CD4-positive, alpha-beta memory T cell (primary cell): Measurements from ENCODE around the gene EGR4. TPM values are rescaled to one million over a fixed set of nuclear protein-coding genes. Genes with fewer than 3 reads are reported as not detected.
A peak's percentile ranks its signal among the peaks of the same experiment; 100 is the strongest.

ENCODE experiments used
- CTCF ChIA-PET: fragments of 350-600 bp; sonication (Branson Sonifier 250); formaldehyde crosslinking; loops from one replicate; lab custom pipeline; 2021; ENCODE audit warnings: inconsistent platforms; ENCODE audit not compliant: partially characterized antibody; lab: Charles Lee
- POLR2A ChIA-PET: fragments of 350-600 bp; sonication (Branson Sonifier 250); formaldehyde crosslinking; loops from one replicate; lab custom pipeline; 2021; ENCODE audit not compliant: partially characterized antibody; lab: Charles Lee
- DNase-seq, 5 donors: peaks; one replicate each; pipeline versions ENCODE4 v3.0.0 to v3.0.0-alpha.2; 2020 to 2022; ENCODE audit warnings: mixed read lengths in 1 of 5
- H3K27ac ChIP-seq: one replicate; pipeline ENCODE4 v1.7.0; 2013; ENCODE audit warnings: low read depth, low read length
- H3K27me3 ChIP-seq: 2 replicates; pipeline ENCODE4 v1.7.0; 2013; ENCODE audit warnings: mild to moderate bottlenecking, low read length, moderate library complexity; ENCODE audit not compliant: insufficient read depth
- H3K36me3 ChIP-seq: 2 replicates; pipeline ENCODE4 v1.7.0; 2013; ENCODE audit warnings: mild to moderate bottlenecking, low read length, moderate library complexity; ENCODE audit not compliant: insufficient read depth
- H3K4me1 ChIP-seq: 2 replicates; pipeline ENCODE4 v1.7.0; 2013; ENCODE audit warnings: mild to moderate bottlenecking, low read length, moderate library complexity; ENCODE audit not compliant: insufficient read depth
- H3K4me3 ChIP-seq, 2 donors: one replicate each; pipeline ENCODE4 v1.7.0; 2013; ENCODE audit warnings: low read length in 2 of 2, mild to moderate bottlenecking in 1 of 2
- H3K9me3 ChIP-seq, 2 donors: one replicate each; pipeline ENCODE4 v1.7.0; 2013; ENCODE audit warnings: low read length in 2 of 2, control low read depth in 1 of 2; ENCODE audit not compliant: control insufficient read depth in 1 of 2
- H3K27ac Mint-ChIP-seq, 7 donors: one replicate each; pipeline ENCODE4 v1.8.0; 2020 to 2021; ENCODE audit warnings: mixed read lengths in 7 of 7, mild to moderate bottlenecking in 6 of 7, inconsistent platforms in 3 of 7, moderate library complexity in 3 of 7
- H3K27me3 Mint-ChIP-seq, 2 donors: one replicate each; pipeline ENCODE4 v1.8.0; 2020 to 2021; ENCODE audit warnings: mixed read lengths in 2 of 2
- H3K36me3 Mint-ChIP-seq, 2 donors: one replicate each; pipeline ENCODE4 v1.8.0; 2020 to 2021; ENCODE audit warnings: mixed read lengths in 2 of 2, inconsistent platforms in 1 of 2, mild to moderate bottlenecking in 1 of 2
- H3K4me1 Mint-ChIP-seq, 4 donors: one replicate each; pipeline ENCODE4 v1.8.0; 2020 to 2021; ENCODE audit warnings: mixed read lengths in 4 of 4, mild to moderate bottlenecking in 1 of 4
- H3K4me3 Mint-ChIP-seq, 8 donors: one replicate each; pipeline ENCODE4 v1.8.0; 2020 to 2021; ENCODE audit warnings: mixed read lengths in 8 of 8, mild to moderate bottlenecking in 7 of 8, moderate library complexity in 6 of 8, inconsistent platforms in 3 of 8
- H3K9me3 Mint-ChIP-seq, 8 donors: one replicate each; pipeline ENCODE4 v1.8.0; 2020 to 2021; ENCODE audit warnings: mixed read lengths in 8 of 8, mild to moderate bottlenecking in 5 of 8, inconsistent platforms in 3 of 8, moderate library complexity in 1 of 8
- intact Hi-C: fragments of 100-400 bp; cut with micrococcal nuclease; formaldehyde crosslinking; loops from one replicate; pipeline ENCODE4 v1.15.1; 2023
- polyA plus RNA-seq, 2 donors: library from polyadenylated mRNA; unstranded; fragments of 300-500 nt; fragmentation: Illumina TruSeq; gene quantifications; one replicate each; pipeline ENCODE4 v1.2.3, GENCODE V29; 2021
- total RNA-seq, 2 experiments: library from RNA; stranded (reverse); gene quantifications; one replicate each; pipeline ENCODE4 v1.2.3, GENCODE V29; 2021

Gene EGR4
- total and polyA plus RNA-seq, 4 experiments from 2014 or later, result not detected

DNA sequence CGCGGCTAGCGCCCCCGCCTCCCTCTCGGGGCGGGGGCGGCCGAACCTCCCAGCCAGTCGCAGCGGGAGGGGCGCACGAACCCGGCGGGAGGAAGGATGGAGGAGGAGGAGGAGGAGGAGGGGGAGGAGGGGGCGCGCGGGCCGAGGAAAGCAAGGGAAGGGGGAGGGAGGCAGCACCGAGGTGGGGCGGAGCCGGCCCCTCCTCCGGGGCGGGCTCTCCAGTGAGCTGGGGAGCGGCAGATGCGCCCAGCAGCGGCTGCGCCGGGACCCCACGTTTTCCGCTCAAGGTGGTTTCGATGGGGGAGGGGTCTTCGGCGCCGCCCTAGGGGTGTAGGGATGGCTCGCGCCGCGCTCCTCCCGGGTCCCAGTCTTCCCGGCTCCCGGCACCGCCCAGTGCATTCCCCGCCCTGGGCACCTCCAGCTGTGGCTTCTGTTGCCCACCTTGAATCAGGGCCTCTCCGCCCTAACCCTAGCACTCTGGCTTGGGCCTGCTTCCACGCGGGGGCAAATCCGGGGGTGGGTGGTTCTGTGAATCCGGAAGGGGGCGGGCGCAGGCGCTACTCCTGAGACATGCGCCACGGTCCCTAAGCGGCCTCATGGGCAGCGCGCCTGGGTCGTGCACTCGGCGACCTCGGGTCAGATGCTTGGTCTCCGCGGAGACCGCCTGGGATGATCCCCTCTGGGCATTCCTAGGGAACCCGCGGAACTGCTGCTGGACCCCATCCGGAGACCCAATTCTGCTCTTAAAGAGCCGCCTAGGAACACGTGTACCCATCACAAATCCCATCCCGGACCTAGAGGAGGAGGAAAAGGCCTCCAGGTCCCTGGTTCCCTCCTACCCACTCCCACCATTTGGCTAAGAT, 8.8 kb downstream of the EGR4 start, which contains the start of gene FBXO41:
FBXO41 (minus strand) TSS at position 183 of the 863 bp plus-strand sequence. CDS start 14,848 bp downstream, outside the sequence.
- Histone ChIP-seq H3K4me1 (peaks cover 19% of the 10 kb centered on the region), H3K36me3 (no peaks in the 10 kb centered on the region), H3K27me3 (no peaks in the 10 kb centered on the region), H3K4me3 (peak within 1 kb of the TSS; percentile 32 to 62), H3K27ac (peak within 1 kb of the TSS; percentile 27), H3K9me3 (no peaks in the 10 kb centered on the region)
- peaks cover 7 to 25% (median 16%) of the 10 kb centered on the region in 4 donors for H3K4me1 Mint-ChIP-seq
- H3K27ac Mint-ChIP-seq, result peak within 1 kb of the TSS in 6 of 7 donors; percentile 16 to 70 (median 57)
- peak; percentile 40 to 62 (median 50) for DNase-seq
- POLR2A ChIA-PET, result interaction anchor here (1.2 to 2.2 kb wide), 5 partner anchors 9 to 101 kb away, joined by 4 to 16 read pairs (median 7); partner anchors contain the start of genes ALMS1, CCT7 and PRADC1
- CTCF ChIA-PET, result no interaction called here
- intact Hi-C loops, result loop anchor here (1.0 to 2.0 kb wide), 2 partner anchors 16 to 50 kb away; partner anchors contain the start of gene CCT7
- peak within 1 kb of the TSS; percentile 79 to 89 (median 85) for H3K4me3 Mint-ChIP-seq
- H3K27me3 Mint-ChIP-seq, result peaks cover 4 to 11% of the 10 kb centered on the region in 2 donors
- H3K36me3 Mint-ChIP-seq, result peaks cover 0 to 3% of the 10 kb centered on the region in 2 donors
- no peaks in the 10 kb centered on the region for H3K9me3 Mint-ChIP-seq

DNA sequence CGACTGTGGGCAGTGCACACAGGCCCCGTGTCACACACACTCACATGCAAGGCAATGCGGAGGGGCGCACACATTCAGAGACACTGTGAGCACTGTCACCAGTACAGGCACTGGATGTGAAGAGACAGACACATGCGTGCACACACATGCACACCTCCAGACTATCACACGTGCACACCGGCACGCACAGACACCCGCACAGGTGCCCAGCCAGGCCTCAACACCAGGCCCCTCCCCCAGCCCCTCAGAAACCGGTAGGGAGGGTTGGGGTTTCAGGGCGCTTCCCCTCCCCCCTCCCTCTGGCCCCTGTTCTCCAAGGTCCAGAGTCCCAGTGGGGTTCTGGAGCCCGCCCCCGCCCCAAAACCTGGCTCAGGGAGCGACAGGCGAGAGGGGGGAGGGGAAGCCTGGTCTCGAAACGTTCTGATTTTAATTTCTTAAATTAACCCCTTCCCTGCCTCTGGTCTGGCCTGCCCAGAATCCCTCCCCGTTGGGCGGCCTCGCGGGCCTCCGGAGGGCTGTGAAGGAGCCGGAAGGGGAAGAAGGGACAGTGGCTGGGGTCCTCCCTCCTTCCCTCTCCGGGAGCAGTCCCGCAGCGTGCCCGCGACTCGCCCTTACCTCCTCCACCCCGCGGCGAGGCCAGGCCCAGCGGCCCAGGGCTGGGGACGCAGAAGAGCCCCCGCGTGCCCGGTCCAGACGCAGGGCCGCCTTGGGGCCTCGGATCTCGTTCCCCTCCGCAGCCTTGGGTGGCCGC, 9.6 kb downstream of the EGR4 start:
- intact Hi-C loops, result loop anchor here (1.0 to 2.0 kb wide), 2 partner anchors 15 to 49 kb away; partner anchors contain the start of gene CCT7
- Histone ChIP-seq H3K36me3 (no peaks in the 10 kb centered on the region), H3K4me3 (peak overlapping the region; percentile 32 to 62), H3K27me3 (no peaks in the 10 kb centered on the region), H3K27ac (peak overlapping the region; percentile 27), H3K4me1 (peaks cover 19% of the 10 kb centered on the region), H3K9me3 (no peaks in the 10 kb centered on the region)
- H3K4me3 Mint-ChIP-seq, result peak overlapping the region; percentile 79 to 89 (median 85)
- ChIA-PET CTCF (no interaction called here), POLR2A (interaction anchor here (1.2 to 2.2 kb wide), 4 partner anchors 9 to 71 kb away, joined by 4 to 16 read pairs (median 6); partner anchors contain the start of genes CCT7 and PRADC1)
- peaks cover 4 to 9% of the 10 kb centered on the region in 2 donors for H3K27me3 Mint-ChIP-seq
- peak overlapping the region in 5 of 7 donors; percentile 14 to 70 (median 60) for H3K27ac Mint-ChIP-seq
- peaks cover 0 to 3% of the 10 kb centered on the region in 2 donors for H3K36me3 Mint-ChIP-seq
- peaks cover 7 to 25% (median 17%) of the 10 kb centered on the region in 4 donors for H3K4me1 Mint-ChIP-seq
- H3K9me3 Mint-ChIP-seq, result no peaks in the 10 kb centered on the region
- DNase-seq, result no peak

DNA sequence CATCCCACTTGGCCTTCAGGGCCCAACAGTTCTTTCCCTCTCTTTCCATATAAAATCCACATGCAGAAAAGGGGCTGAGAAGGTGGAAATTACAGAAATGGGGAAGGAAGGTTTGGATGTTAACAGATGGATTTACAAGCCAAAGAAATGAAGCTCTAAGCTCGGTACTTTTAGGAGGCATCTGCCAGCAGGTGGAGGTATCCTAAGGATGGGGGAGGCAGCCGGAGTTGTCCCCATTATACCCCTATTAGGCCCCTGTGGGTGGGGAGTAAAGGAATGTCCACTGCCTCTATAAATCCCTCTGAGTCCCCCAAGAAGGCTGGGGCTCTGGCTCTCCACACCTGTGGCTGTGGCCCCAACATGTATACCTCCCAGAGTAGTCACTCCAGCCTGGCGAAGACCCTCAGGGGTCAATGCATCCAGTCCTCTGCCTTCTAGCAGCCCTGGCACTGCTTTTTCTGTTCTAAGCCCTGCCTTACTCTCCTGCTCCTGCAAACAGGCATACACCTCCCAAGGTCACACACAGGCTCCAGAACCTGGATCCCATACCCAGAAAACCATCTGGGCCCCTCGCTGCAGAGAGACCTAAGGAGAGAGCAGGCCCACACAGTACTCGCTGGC, 10.3 kb downstream of the EGR4 start:
- Mint-ChIP-seq H3K9me3 (no peaks in the 10 kb centered on the region), H3K4me1 (peaks cover 7 to 25% (median 18%) of the 10 kb centered on the region in 4 donors), H3K36me3 (peaks cover 0 to 3% of the 10 kb centered on the region in 2 donors), H3K27ac (peak overlapping the region in 6 of 7 donors; percentile 54 to 72 (median 66)), H3K27me3 (peaks cover under 1 to 2% of the 10 kb centered on the region in 2 donors), H3K4me3 (peak overlapping the region; percentile 79 to 89 (median 85))
- Histone ChIP-seq H3K27ac (no peak overlapping the region), H3K36me3 (no peaks in the 10 kb centered on the region), H3K4me3 (peak overlapping the region in 1 of 2 donors; percentile 32), H3K27me3 (no peaks in the 10 kb centered on the region), H3K4me1 (peaks cover 19% of the 10 kb centered on the region), H3K9me3 (no peaks in the 10 kb centered on the region)
- POLR2A ChIA-PET, result no interaction called here
- DNase-seq, result no peak
- CTCF ChIA-PET, result no interaction called here
- intact Hi-C loops, result no loop called here

DNA sequence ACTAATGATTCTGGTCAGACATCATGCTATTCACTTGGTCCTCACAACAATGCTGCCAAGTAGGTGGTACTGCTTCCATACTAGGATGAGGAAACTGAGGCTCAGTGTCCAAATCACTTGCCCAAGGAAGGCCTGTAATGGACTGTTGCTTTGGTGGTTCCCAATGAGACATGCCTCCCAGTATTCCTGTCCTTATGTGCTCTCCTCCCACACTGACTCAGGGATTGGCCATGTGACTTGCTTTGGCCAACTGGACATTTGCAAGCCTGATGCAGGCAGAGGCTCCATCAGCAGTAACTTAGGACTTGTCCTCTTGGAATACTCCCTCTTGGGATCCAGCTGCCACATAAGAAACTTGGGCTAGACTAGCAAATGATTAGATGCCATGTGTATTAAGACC, 12.1 kb downstream of the EGR4 start:
- Histone ChIP-seq H3K9me3 (no peaks in the 10 kb centered on the region), H3K27ac (no peak overlapping the region), H3K36me3 (no peaks in the 10 kb centered on the region), H3K4me1 (peaks cover 19% of the 10 kb centered on the region), H3K4me3 (no peak overlapping the region), H3K27me3 (no peaks in the 10 kb centered on the region)
- CTCF ChIA-PET, result interaction anchor here (1.0 to 1.4 kb wide), 2 partner anchors 9 kb away, joined by 4 read pairs; no protein-coding TSS in a partner anchor
- H3K4me3 Mint-ChIP-seq, result peak overlapping the region in 1 of 8 donors; percentile 35
- peaks cover 0 to 8% of the 10 kb centered on the region in 2 donors for H3K36me3 Mint-ChIP-seq
- H3K27me3 Mint-ChIP-seq, result no peaks in the 10 kb centered on the region
- no peak overlapping the region for H3K27ac Mint-ChIP-seq
- POLR2A ChIA-PET, result no interaction called here
- no peak for DNase-seq
- intact Hi-C loops, result no loop called here
- H3K9me3 Mint-ChIP-seq, result no peaks in the 10 kb centered on the region
- peaks cover 7 to 25% (median 18%) of the 10 kb centered on the region in 4 donors for H3K4me1 Mint-ChIP-seq

DNA sequence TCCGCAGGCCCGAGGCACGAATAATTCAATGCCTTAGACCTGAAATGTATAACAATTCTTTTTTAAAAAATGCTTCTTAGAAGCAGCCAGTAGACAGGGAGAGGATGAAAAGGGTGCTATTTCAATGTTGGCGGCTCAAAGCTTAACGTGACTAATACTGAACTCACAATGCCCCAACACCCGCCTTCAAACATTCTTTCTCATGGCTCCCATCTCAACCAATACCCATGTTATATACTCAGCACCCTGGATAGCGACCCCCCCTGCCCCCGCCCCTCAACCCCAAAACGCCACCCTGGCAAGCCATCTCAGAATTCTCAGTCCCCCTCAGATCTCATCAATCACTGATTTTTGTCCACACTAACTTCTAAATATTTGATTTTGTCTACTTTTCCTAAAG, 13.5 kb downstream of the EGR4 start:
- no peak overlapping the region for H3K4me3 ChIP-seq
- no peaks in the 10 kb centered on the region for H3K36me3 ChIP-seq
- no peaks in the 10 kb centered on the region for H3K27me3 Mint-ChIP-seq
- no peaks in the 10 kb centered on the region for H3K27me3 ChIP-seq
- POLR2A ChIA-PET, result no interaction called here
- no peaks in the 10 kb centered on the region for H3K9me3 Mint-ChIP-seq
- CTCF ChIA-PET, result interaction anchor here (1.2 kb wide), 1 partner anchor 10 kb away, joined by 13 read pairs; no protein-coding TSS in a partner anchor
- no peak overlapping the region for H3K4me3 Mint-ChIP-seq
- no peak overlapping the region for H3K27ac Mint-ChIP-seq
- H3K36me3 Mint-ChIP-seq, result peaks cover 0 to 8% of the 10 kb centered on the region in 2 donors
- intact Hi-C loops, result no loop called here
- no peak overlapping the region for H3K27ac ChIP-seq
- DNase-seq, result no peak
- H3K4me1 Mint-ChIP-seq, result peaks cover 2 to 13% (median 8%) of the 10 kb centered on the region in 4 donors
- no peaks in the 10 kb centered on the region for H3K9me3 ChIP-seq
- peaks cover 14% of the 10 kb centered on the region for H3K4me1 ChIP-seq

DNA sequence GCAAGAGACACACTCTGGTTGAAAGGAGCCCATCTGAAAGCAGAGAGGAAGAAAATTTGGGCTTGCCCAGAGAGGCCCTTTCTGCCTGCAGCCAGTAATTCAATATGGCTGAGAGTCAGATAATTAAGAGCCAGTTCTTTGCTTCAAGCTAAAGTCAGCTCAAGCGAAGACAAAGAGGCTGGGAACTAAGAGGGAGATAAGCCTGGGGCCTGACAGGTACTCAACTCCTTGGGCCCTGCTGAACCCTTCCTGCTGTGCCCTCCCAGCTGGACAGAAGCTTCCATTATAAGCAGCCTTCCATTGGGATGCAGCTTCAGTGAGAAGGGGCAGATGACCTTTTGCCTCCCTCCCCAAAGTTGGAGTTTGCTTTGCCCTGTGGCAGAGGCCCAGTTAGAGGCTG, 21.1 kb downstream of the EGR4 start:
- Histone ChIP-seq H3K4me1 (peaks cover 24% of the 10 kb centered on the region), H3K4me3 (no peak overlapping the region), H3K27ac (no peak overlapping the region), H3K9me3 (no peaks in the 10 kb centered on the region), H3K36me3 (no peaks in the 10 kb centered on the region), H3K27me3 (no peaks in the 10 kb centered on the region)
- Mint-ChIP-seq H3K9me3 (peaks cover 0 to 4% (median 0%) of the 10 kb centered on the region in 8 donors), H3K4me1 (peaks cover 13 to 20% (median 18%) of the 10 kb centered on the region in 4 donors), H3K4me3 (no peak overlapping the region), H3K36me3 (peaks cover 0 to 1% of the 10 kb centered on the region in 2 donors), H3K27me3 (no peaks in the 10 kb centered on the region), H3K27ac (no peak overlapping the region)
- ChIA-PET CTCF (interaction anchor here (0.9 to 2.8 kb wide), 5 partner anchors 9 to 59 kb away, joined by 4 to 11 read pairs (median 5); partner anchors contain the start of genes EGR4 and SMYD5), POLR2A (interaction anchor here (1.1 to 1.6 kb wide), 2 partner anchors 32 to 38 kb away, joined by 4 to 5 read pairs; partner anchors contain the start of gene CCT7)
- DNase-seq, result no peak
- intact Hi-C loops, result no loop called here
